MM.1S (cell line): ENCODE results near the gene ADH1B.

Source experiments
- DNase-seq: peaks from one replicate; pipeline ENCODE4 v3.0.0-alpha.2; 2015
- H2AFZ ChIP-seq: fragments of 300-600 bp; sonication (generic); 2 replicates; pipeline ENCODE4 v1.6.0; 2016; ENCODE audit warnings: antibody characterized with exemption, low read length
- H3F3A ChIP-seq: fragments of 300-600 bp; sonication (generic); 2 replicates; pipeline ENCODE4 v1.6.1; 2016; ENCODE audit warnings: mild to moderate bottlenecking, antibody characterized with exemption, low read length, moderate library complexity, mixed read lengths; ENCODE audit not compliant: insufficient read depth
- H3K27ac ChIP-seq: fragments of 300-600 bp; sonication (generic); 2 replicates; pipeline ENCODE4 v1.5.1; 2016; ENCODE audit warnings: mild to moderate bottlenecking, low read length
- H3K27me3 ChIP-seq: fragments of 300-600 bp; sonication (generic); replicated peaks from 2 replicates; pipeline ENCODE4 v1.6.0; 2016; ENCODE audit warnings: low read length; ENCODE audit not compliant: insufficient read depth
- H3K36me3 ChIP-seq: fragments of 300-600 bp; sonication (generic); replicated peaks from 2 replicates; pipeline ENCODE4 v1.6.1; 2016; ENCODE audit warnings: mild to moderate bottlenecking, low read length, mixed read lengths; ENCODE audit not compliant: insufficient read depth
- H3K4me1 ChIP-seq: fragments of 300-600 bp; sonication (generic); 2 replicates; pipeline ENCODE4 v1.6.1; 2016; ENCODE audit warnings: low read length, mixed read lengths
- H3K4me2 ChIP-seq: fragments of 300-600 bp; sonication (generic); 2 replicates; pipeline ENCODE4 v1.6.0; 2016; ENCODE audit warnings: low read depth, low read length
- H3K4me3 ChIP-seq: fragments of 300-600 bp; sonication (generic); 2 replicates; pipeline ENCODE4 v1.5.1; 2016; ENCODE audit warnings: low read length, mixed read lengths
- H3K79me2 ChIP-seq: fragments of 300-600 bp; sonication (generic); 2 replicates; pipeline ENCODE4 v1.6.1; 2016; ENCODE audit warnings: mixed run types, low read length, mixed read lengths
- H3K9ac ChIP-seq: fragments of 300-600 bp; sonication (generic); 2 replicates; pipeline ENCODE4 v1.6.1; 2016; ENCODE audit warnings: low read length, mixed read lengths
- H3K9me2 ChIP-seq: fragments of 300-600 bp; sonication (generic); replicated peaks from 2 replicates; pipeline ENCODE4 v1.6.1; 2016; ENCODE audit warnings: mild to moderate bottlenecking, low read length, mixed read lengths; ENCODE audit not compliant: insufficient read depth
- H3K9me3 ChIP-seq: fragments of 300-600 bp; sonication (generic); replicated peaks from 2 replicates; pipeline ENCODE4 v1.6.1; 2016; ENCODE audit warnings: mild to moderate bottlenecking, low read length, mixed read lengths; ENCODE audit not compliant: insufficient read depth
- H4K20me1 ChIP-seq: fragments of 300-600 bp; sonication (generic); 2 replicates; pipeline ENCODE4 v1.6.1; 2016; ENCODE audit warnings: mild to moderate bottlenecking, low read length, moderate library complexity, mixed read lengths; ENCODE audit not compliant: insufficient read depth
- CTCF ChIP-seq: fragments of 300-600 bp; sonication (generic); IDR thresholded peaks from 2 replicates; pipeline ENCODE4 v1.5.1; 2016; ENCODE audit warnings: antibody characterized with exemption, low read length, mixed read lengths
- EZH2 ChIP-seq: fragments of 300-600 bp; sonication (generic); optimal IDR thresholded peaks from 2 replicates; pipeline ENCODE3; 2017; ENCODE audit warnings: low read depth, mild to moderate bottlenecking, antibody characterized with exemption, low read length, mixed read lengths
- EZH2phosphoT487 ChIP-seq: fragments of 300-600 bp; sonication (generic); IDR thresholded peaks from 2 replicates; pipeline ENCODE4 v1.6.1; 2018; ENCODE audit warnings: antibody characterized with exemption, low read length

Gene ADH1B

GRCh38 chr4:99282731-99283130 lies 38.5 kb downstream of the ADH1B start:
- TF ChIP-seq CTCF (no peak), EZH2phosphoT487 (no peak), EZH2 (no peak)

GRCh38 chr4:99281261-99281660 lies 39.9 kb downstream of the ADH1B start:
- no peaks in the 10 kb centered on the region for H3K9me3 ChIP-seq
- no peak for TF ChIP-seq EZH2
- TF ChIP-seq CTCF, result no peak
- no peak for TF ChIP-seq EZH2phosphoT487
- H3K9ac ChIP-seq, result no peak overlapping the region
- no peak overlapping the region for H3K4me2 ChIP-seq
- no peak overlapping the region for H3K27ac ChIP-seq
- no peaks in the 10 kb centered on the region for H3K9me2 ChIP-seq
- no peaks in the 10 kb centered on the region for H3F3A ChIP-seq
- no peaks in the 10 kb centered on the region for H3K4me1 ChIP-seq
- no peaks in the 10 kb centered on the region for H3K27me3 ChIP-seq
- H2AFZ ChIP-seq, result no peak overlapping the region
- H3K36me3 ChIP-seq, result no peaks in the 10 kb centered on the region
- no peaks in the 10 kb centered on the region for H4K20me1 ChIP-seq
- H3K4me3 ChIP-seq, result no peak overlapping the region
- H3K79me2 ChIP-seq, result no peaks in the 10 kb centered on the region
- DNase-seq, result no peak

More at GRCh38 chr4:99282731-99283130, 38.5 kb downstream of the ADH1B start:
- Histone ChIP-seq H3K4me1 (no peaks in the 10 kb centered on the region), H3K4me2 (no peak overlapping the region), H3K36me3 (no peaks in the 10 kb centered on the region), H3K79me2 (no peaks in the 10 kb centered on the region), H2AFZ (no peak overlapping the region), H3K4me3 (no peak overlapping the region), H3F3A (no peaks in the 10 kb centered on the region), H3K27me3 (no peaks in the 10 kb centered on the region), H3K9ac (no peak overlapping the region), H3K27ac (no peak overlapping the region), H3K9me3 (no peaks in the 10 kb centered on the region), H3K9me2 (no peaks in the 10 kb centered on the region), H4K20me1 (no peaks in the 10 kb centered on the region)
- DNase-seq, result no peak

- H3K79me2 ChIP-seq, result no peaks in the 10 kb centered on the region
- no peaks in the 10 kb centered on the region for H4K20me1 ChIP-seq
- no peaks in the 10 kb centered on the region for H3K4me1 ChIP-seq
- no peak overlapping the region for H3K27ac ChIP-seq
- H3K9me2 ChIP-seq, result no peaks in the 10 kb centered on the region
- DNase-seq, result no peak
- H3K9ac ChIP-seq, result no peak overlapping the region
- H3K36me3 ChIP-seq, result no peaks in the 10 kb centered on the region
- no peaks in the 10 kb centered on the region for H3F3A ChIP-seq
- no peaks in the 10 kb centered on the region for H3K27me3 ChIP-seq
- no peak overlapping the region for H2AFZ ChIP-seq
- H3K4me2 ChIP-seq, result no peak overlapping the region
- no peak for TF ChIP-seq CTCF
- no peak for TF ChIP-seq EZH2phosphoT487
- no peak for TF ChIP-seq EZH2
- H3K9me3 ChIP-seq, result no peaks in the 10 kb centered on the region
- no peak overlapping the region for H3K4me3 ChIP-seq
Measured at GRCh38 chr4:99276417-99276816, 44.8 kb downstream of the ADH1B start.
